ENCODE results near the gene CT45A1. TPM values are rescaled to one million over a fixed set of nuclear protein-coding genes. Genes with fewer than 3 reads are reported as not detected.
"Not testable (repeated sequence)": the region's sequence is repeated elsewhere in the genome, so short reads cannot be mapped to it uniquely, and the experiment has no call there.

Gene CT45A1, protein sequence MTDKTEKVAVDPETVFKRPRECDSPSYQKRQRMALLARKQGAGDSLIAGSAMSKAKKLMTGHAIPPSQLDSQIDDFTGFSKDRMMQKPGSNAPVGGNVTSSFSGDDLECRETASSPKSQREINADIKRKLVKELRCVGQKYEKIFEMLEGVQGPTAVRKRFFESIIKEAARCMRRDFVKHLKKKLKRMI
- not detected for total RNA-seq
- not detected for polyA plus RNA-seq

GRCh38 chrX:135713183-135713689 lies at the start of gene CT45A1:
Gene CT45A1 (plus strand): TSS chrX:135713639. CDS start chrX:135718941, 5,302 bp downstream.
- not testable (repeated sequence) for H3K4me3 ChIP-seq (ENCODE audit: low read depth, low read length); H3K9me3 Mint-ChIP-seq; ATAC-seq (ENCODE audit: low read depth in 2 of 2)

GRCh38 chrX:135672979-135673378 lies 40.5 kb upstream of the CT45A1 start:
- not testable (repeated sequence) for H3K4me1 ChIP-seq (ENCODE audit: control insufficient read depth, insufficient read depth, low read length, poor library complexity, severe bottlenecking); H3K27ac ChIP-seq (ENCODE audit: insufficient read depth, low read length, poor library complexity, severe bottlenecking); DNase-seq; H3K9me3 Mint-ChIP-seq; H3K9me3 ChIP-seq (ENCODE audit: control insufficient read depth in 2 of 2, low read length in 2 of 2); H3K4me3 ChIP-seq (ENCODE audit: low read depth, low read length); H3K36me3 Mint-ChIP-seq; H3K27me3 ChIP-seq (ENCODE audit: control insufficient read depth, insufficient read depth, low read length); H3K4me1 Mint-ChIP-seq; H3K27me3 Mint-ChIP-seq; H3K27ac Mint-ChIP-seq; ATAC-seq (ENCODE audit: low read depth in 2 of 2); H3K36me3 ChIP-seq (ENCODE audit: control insufficient read depth, insufficient read depth, low read length); H3K4me3 Mint-ChIP-seq

More at GRCh38 chrX:135713183-135713689, at the start of gene CT45A1:
- H3K9me3 ChIP-seq (ENCODE audit: control insufficient read depth in 2 of 2, low read length in 2 of 2); H3K4me1 ChIP-seq (ENCODE audit: control insufficient read depth, insufficient read depth, low read length, poor library complexity, severe bottlenecking); H3K27me3 Mint-ChIP-seq; H3K36me3 Mint-ChIP-seq; H3K27me3 ChIP-seq (ENCODE audit: control insufficient read depth, insufficient read depth, low read length); H3K4me3 Mint-ChIP-seq; H3K36me3 ChIP-seq (ENCODE audit: control insufficient read depth, insufficient read depth, low read length); H3K27ac Mint-ChIP-seq; H3K27ac ChIP-seq (ENCODE audit: insufficient read depth, low read length, poor library complexity, severe bottlenecking); H3K4me1 Mint-ChIP-seq: not testable (repeated sequence)
- peak in 1 of 3 donors; percentile 9 for DNase-seq

- no peaks in the 10 kb centered on the region for H3K4me1 ChIP-seq (ENCODE audit: control insufficient read depth, insufficient read depth, low read length, poor library complexity, severe bottlenecking)
- no peaks in the 10 kb centered on the region for H3K27me3 ChIP-seq (ENCODE audit: control insufficient read depth, insufficient read depth, low read length)
- ATAC-seq (ENCODE audit: low read depth in 2 of 2) (no peak), DNase-seq (peak in 1 of 3 donors; percentile 7)
- H3K4me1 Mint-ChIP-seq, result no peaks in the 10 kb centered on the region
- no peak overlapping the region for H3K27ac ChIP-seq (ENCODE audit: insufficient read depth, low read length, poor library complexity, severe bottlenecking)
- no peaks in the 10 kb centered on the region for H3K27me3 Mint-ChIP-seq
- H3K9me3 Mint-ChIP-seq, result peaks cover 0 to 3% (median 0%) of the 10 kb centered on the region in 7 donors
- H3K4me3 Mint-ChIP-seq, result no peak overlapping the region
- H3K36me3 Mint-ChIP-seq, result no peaks in the 10 kb centered on the region
- H3K27ac Mint-ChIP-seq, result no peak overlapping the region
- no peaks in the 10 kb centered on the region for H3K36me3 ChIP-seq (ENCODE audit: control insufficient read depth, insufficient read depth, low read length)
- no peaks in the 10 kb centered on the region for H3K9me3 ChIP-seq (ENCODE audit: control insufficient read depth in 2 of 2, low read length in 2 of 2)
- no peak overlapping the region for H3K4me3 ChIP-seq (ENCODE audit: low read depth, low read length)
Measured at GRCh38 chrX:135688137-135688536, 25.3 kb upstream of the CT45A1 start.

- H3K4me1 ChIP-seq (ENCODE audit: control insufficient read depth, insufficient read depth, low read length, poor library complexity, severe bottlenecking), result no peaks in the 10 kb centered on the region
- no peaks in the 10 kb centered on the region for H3K4me1 Mint-ChIP-seq
- H3K36me3 Mint-ChIP-seq, result no peaks in the 10 kb centered on the region
- peaks cover 2% of the 10 kb centered on the region for H3K27me3 ChIP-seq (ENCODE audit: control insufficient read depth, insufficient read depth, low read length)
- H3K4me3 ChIP-seq (ENCODE audit: low read depth, low read length), result no peak overlapping the region
- no peak overlapping the region for H3K27ac Mint-ChIP-seq
- peaks cover 4% of the 10 kb centered on the region for H3K27me3 Mint-ChIP-seq
- H3K36me3 ChIP-seq (ENCODE audit: control insufficient read depth, insufficient read depth, low read length), result no peaks in the 10 kb centered on the region
- H3K9me3 Mint-ChIP-seq, result peaks cover 0 to under 1% (median 0%) of the 10 kb centered on the region in 7 donors
- no peak overlapping the region for H3K4me3 Mint-ChIP-seq
- H3K27ac ChIP-seq (ENCODE audit: insufficient read depth, low read length, poor library complexity, severe bottlenecking), result no peak overlapping the region
- DNase-seq, result no peak
- no peak for ATAC-seq (ENCODE audit: low read depth in 2 of 2)
- H3K9me3 ChIP-seq (ENCODE audit: control insufficient read depth in 2 of 2, low read length in 2 of 2), result no peaks in the 10 kb centered on the region
Measured at GRCh38 chrX:135695471-135695870, 18.0 kb upstream of the CT45A1 start.

- H3K4me3 Mint-ChIP-seq, result no peak overlapping the region
- DNase-seq, result no peak
Measured at GRCh38 chrX:135697601-135698000, 15.8 kb upstream of the CT45A1 start.

DNA sequence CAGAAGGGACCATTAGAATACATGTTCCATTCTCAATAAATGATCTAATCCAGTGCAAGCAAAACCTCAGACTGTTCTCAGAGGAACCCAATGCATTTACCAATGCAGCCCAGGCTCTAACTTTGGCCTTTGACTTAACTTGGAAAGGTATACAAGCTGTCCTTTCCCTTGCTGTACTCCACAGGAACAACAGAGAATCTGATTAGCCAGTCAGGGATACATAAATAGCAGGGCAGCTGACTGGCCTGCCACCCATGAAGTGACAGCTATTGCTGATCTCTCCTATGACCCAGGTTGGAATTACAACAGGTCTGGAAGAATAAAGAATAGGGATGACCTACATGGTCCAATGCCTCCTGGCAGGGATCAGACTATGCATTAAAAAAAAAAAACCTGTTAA lies 14.5 kb upstream of the CT45A1 start:
- Mint-ChIP-seq H3K4me3 (no peak overlapping the region), H3K9me3 (no peaks in the 10 kb centered on the region), H3K27me3 (peaks cover 4% of the 10 kb centered on the region), H3K36me3 (no peaks in the 10 kb centered on the region), H3K27ac (no peak overlapping the region), H3K4me1 (no peaks in the 10 kb centered on the region)
- DNase-seq (no peak), ATAC-seq (ENCODE audit: low read depth in 2 of 2) (no peak)
- peaks cover 2% of the 10 kb centered on the region for H3K27me3 ChIP-seq (ENCODE audit: control insufficient read depth, insufficient read depth, low read length)
- H3K9me3 ChIP-seq (ENCODE audit: control insufficient read depth in 2 of 2, low read length in 2 of 2), result no peaks in the 10 kb centered on the region
- no peak overlapping the region for H3K4me3 ChIP-seq (ENCODE audit: low read depth, low read length)
- no peak overlapping the region for H3K27ac ChIP-seq (ENCODE audit: insufficient read depth, low read length, poor library complexity, severe bottlenecking)
- no peaks in the 10 kb centered on the region for H3K36me3 ChIP-seq (ENCODE audit: control insufficient read depth, insufficient read depth, low read length)
- H3K4me1 ChIP-seq (ENCODE audit: control insufficient read depth, insufficient read depth, low read length, poor library complexity, severe bottlenecking), result no peaks in the 10 kb centered on the region

More at GRCh38 chrX:135697601-135698000, 15.8 kb upstream of the CT45A1 start:
- H3K4me1 ChIP-seq (ENCODE audit: control insufficient read depth, insufficient read depth, low read length, poor library complexity, severe bottlenecking), result no peaks in the 10 kb centered on the region
- Mint-ChIP-seq H3K27ac (no peak overlapping the region), H3K36me3 (no peaks in the 10 kb centered on the region), H3K27me3 (peaks cover 4% of the 10 kb centered on the region), H3K4me1 (no peaks in the 10 kb centered on the region), H3K9me3 (no peaks in the 10 kb centered on the region)
- no peaks in the 10 kb centered on the region for H3K36me3 ChIP-seq (ENCODE audit: control insufficient read depth, insufficient read depth, low read length)
- peaks cover 2% of the 10 kb centered on the region for H3K27me3 ChIP-seq (ENCODE audit: control insufficient read depth, insufficient read depth, low read length)
- no peak overlapping the region for H3K4me3 ChIP-seq (ENCODE audit: low read depth, low read length)
- no peaks in the 10 kb centered on the region for H3K9me3 ChIP-seq (ENCODE audit: control insufficient read depth in 2 of 2, low read length in 2 of 2)
- no peak overlapping the region for H3K27ac ChIP-seq (ENCODE audit: insufficient read depth, low read length, poor library complexity, severe bottlenecking)
- ATAC-seq (ENCODE audit: low read depth in 2 of 2), result no peak

DNA sequence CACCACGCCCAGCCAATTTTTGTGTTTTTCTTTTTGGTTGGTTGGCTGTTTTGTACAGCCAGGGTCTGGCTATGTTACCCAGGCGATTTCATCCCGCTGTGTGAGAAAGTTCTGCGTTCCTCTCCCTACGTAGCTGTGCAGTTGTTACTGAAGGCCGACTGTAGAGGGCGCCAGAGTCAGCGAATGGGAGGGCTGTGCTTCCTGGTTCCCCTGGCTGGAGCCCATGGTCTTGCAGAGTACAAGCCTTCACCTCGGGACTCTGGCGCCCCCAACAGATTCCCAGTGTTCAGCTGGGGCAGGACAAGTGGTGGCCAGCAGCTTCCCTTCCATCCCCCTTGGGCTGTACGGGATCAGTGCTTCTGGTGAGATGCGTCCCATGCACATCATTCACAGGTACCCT lies 5.6 kb upstream of the CT45A1 start:
- peak in 2 of 3 donors; percentile 11 to 22 for DNase-seq
- H3K27ac Mint-ChIP-seq, result no peak overlapping the region
- no peak for ATAC-seq (ENCODE audit: low read depth in 2 of 2)

DNA sequence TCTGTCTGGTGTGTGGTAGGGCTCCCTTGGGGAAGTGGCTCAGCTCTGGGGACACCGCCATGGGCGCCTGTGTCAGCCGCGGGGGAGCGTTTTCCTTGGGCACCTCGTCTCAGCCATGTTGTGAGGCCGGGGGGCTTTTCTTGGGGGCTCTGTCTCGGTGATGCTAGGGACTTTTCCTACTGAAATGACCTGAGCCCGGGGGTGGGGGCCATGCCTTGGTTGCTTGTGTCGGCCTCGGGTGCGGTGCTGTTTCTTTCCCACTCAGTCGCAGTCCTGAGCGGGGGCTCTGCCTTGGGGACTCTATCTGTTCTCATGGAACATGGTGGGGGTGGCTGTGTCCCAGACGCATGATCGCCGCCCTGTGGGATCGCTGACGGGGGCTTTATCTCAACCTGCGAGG lies 356 bp downstream of the CT45A1 start:
- Mint-ChIP-seq H3K4me3 (no peak overlapping the region), H3K9me3 (no peaks in the 10 kb centered on the region), H3K4me1 (no peaks in the 10 kb centered on the region), H3K27me3 (no peaks in the 10 kb centered on the region), H3K36me3 (no peaks in the 10 kb centered on the region), H3K27ac (no peak overlapping the region)
- H3K27ac ChIP-seq (ENCODE audit: insufficient read depth, low read length, poor library complexity, severe bottlenecking), result no peak overlapping the region
- H3K4me1 ChIP-seq (ENCODE audit: control insufficient read depth, insufficient read depth, low read length, poor library complexity, severe bottlenecking), result no peaks in the 10 kb centered on the region
- ATAC-seq (ENCODE audit: low read depth in 2 of 2) (no peak), DNase-seq (no peak)
- H3K4me3 ChIP-seq (ENCODE audit: low read depth, low read length), result no peak overlapping the region
- no peaks in the 10 kb centered on the region for H3K27me3 ChIP-seq (ENCODE audit: control insufficient read depth, insufficient read depth, low read length)
- H3K9me3 ChIP-seq (ENCODE audit: control insufficient read depth in 2 of 2, low read length in 2 of 2), result no peaks in the 10 kb centered on the region
- H3K36me3 ChIP-seq (ENCODE audit: control insufficient read depth, insufficient read depth, low read length), result no peaks in the 10 kb centered on the region

More for the DNA sequence above, 5.6 kb upstream of the CT45A1 start:
- Histone ChIP-seq H3K4me3 (ENCODE audit: low read depth, low read length) (no peak overlapping the region), H3K4me1 (ENCODE audit: control insufficient read depth, insufficient read depth, low read length, poor library complexity, severe bottlenecking) (no peaks in the 10 kb centered on the region), H3K27me3 (ENCODE audit: control insufficient read depth, insufficient read depth, low read length) (no peaks in the 10 kb centered on the region), H3K27ac (ENCODE audit: insufficient read depth, low read length, poor library complexity, severe bottlenecking) (no peak overlapping the region), H3K36me3 (ENCODE audit: control insufficient read depth, insufficient read depth, low read length) (no peaks in the 10 kb centered on the region), H3K9me3 (ENCODE audit: control insufficient read depth in 2 of 2, low read length in 2 of 2) (no peaks in the 10 kb centered on the region)
- H3K4me1 Mint-ChIP-seq, result no peaks in the 10 kb centered on the region
- no peak overlapping the region for H3K4me3 Mint-ChIP-seq
- no peaks in the 10 kb centered on the region for H3K27me3 Mint-ChIP-seq
- H3K9me3 Mint-ChIP-seq, result no peaks in the 10 kb centered on the region
- no peaks in the 10 kb centered on the region for H3K36me3 Mint-ChIP-seq

Measured in CD4-positive, CD25-positive, alpha-beta regulatory T cell (primary cell).